Hepatocyte (in vitro differentiated cells): Measurements from ENCODE around the gene RREB1.

Experiments used
- EZH2 ChIP-seq: fragments of 200-600 bp; sonication (generic); IDR thresholded peaks from 2 replicates; pipeline ENCODE4 v1.6.1; 2016; ENCODE audit warnings: antibody characterized with exemption, mild to moderate bottlenecking, borderline replicate concordance
- EZH2phosphoT487 ChIP-seq: fragments of 200-600 bp; sonication (generic); IDR thresholded peaks from one replicate; pipeline ENCODE4 v1.6.1; 2018; ENCODE audit warnings: antibody characterized with exemption, mild to moderate bottlenecking, low read depth, moderate library complexity; ENCODE audit not compliant: unreplicated experiment, severe bottlenecking
- TF ChIP-seq, protein P1 (sequence below): fragments of 200-600 bp; sonication (generic); IDR thresholded peaks from 2 replicates; pipeline ENCODE4 v1.5.1; 2016; ENCODE audit warnings: antibody characterized with exemption, mild to moderate bottlenecking; ENCODE audit not compliant: poor library complexity

DNA sequence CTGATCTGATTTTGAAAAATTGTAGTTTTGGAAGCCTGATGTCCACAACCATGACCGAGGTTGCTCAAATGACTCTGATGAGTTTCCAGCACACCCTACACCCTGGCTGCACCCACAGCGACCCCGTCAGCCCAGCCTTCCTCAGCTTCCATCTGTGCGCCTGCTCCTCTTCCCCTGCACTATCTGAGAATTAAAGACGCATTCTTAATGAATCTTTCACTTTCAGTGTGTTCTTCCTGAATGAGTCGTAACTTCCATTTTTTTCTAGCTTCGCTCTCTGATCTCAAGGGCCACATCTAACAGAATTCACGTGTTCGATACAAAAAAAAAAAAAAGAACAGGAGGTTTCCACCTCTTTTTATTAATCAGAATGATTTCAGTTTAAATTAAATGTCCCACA lies 21.3 kb upstream of the RREB1 start:
- TF ChIP-seq EZH2 (no peak), EZH2phosphoT487 (no peak)
- TF ChIP-seq, protein P1, sequence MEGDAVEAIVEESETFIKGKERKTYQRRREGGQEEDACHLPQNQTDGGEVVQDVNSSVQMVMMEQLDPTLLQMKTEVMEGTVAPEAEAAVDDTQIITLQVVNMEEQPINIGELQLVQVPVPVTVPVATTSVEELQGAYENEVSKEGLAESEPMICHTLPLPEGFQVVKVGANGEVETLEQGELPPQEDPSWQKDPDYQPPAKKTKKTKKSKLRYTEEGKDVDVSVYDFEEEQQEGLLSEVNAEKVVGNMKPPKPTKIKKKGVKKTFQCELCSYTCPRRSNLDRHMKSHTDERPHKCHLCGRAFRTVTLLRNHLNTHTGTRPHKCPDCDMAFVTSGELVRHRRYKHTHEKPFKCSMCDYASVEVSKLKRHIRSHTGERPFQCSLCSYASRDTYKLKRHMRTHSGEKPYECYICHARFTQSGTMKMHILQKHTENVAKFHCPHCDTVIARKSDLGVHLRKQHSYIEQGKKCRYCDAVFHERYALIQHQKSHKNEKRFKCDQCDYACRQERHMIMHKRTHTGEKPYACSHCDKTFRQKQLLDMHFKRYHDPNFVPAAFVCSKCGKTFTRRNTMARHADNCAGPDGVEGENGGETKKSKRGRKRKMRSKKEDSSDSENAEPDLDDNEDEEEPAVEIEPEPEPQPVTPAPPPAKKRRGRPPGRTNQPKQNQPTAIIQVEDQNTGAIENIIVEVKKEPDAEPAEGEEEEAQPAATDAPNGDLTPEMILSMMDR: no peak
